Anterior cingulate cortex (tissue), 58 donors: ENCODE results near the gene GLRA3.
"Not testable (repeated sequence)": the region's sequence is repeated elsewhere in the genome, so short reads cannot be mapped to it uniquely, and the experiment has no call there.

ENCODE experiments used
- DNase-seq, 58 donors: peaks; one replicate each; lab custom pipeline; 2025; lab: John Stamatoyannopoulos, UW

The GLRA3 gene

DNA sequence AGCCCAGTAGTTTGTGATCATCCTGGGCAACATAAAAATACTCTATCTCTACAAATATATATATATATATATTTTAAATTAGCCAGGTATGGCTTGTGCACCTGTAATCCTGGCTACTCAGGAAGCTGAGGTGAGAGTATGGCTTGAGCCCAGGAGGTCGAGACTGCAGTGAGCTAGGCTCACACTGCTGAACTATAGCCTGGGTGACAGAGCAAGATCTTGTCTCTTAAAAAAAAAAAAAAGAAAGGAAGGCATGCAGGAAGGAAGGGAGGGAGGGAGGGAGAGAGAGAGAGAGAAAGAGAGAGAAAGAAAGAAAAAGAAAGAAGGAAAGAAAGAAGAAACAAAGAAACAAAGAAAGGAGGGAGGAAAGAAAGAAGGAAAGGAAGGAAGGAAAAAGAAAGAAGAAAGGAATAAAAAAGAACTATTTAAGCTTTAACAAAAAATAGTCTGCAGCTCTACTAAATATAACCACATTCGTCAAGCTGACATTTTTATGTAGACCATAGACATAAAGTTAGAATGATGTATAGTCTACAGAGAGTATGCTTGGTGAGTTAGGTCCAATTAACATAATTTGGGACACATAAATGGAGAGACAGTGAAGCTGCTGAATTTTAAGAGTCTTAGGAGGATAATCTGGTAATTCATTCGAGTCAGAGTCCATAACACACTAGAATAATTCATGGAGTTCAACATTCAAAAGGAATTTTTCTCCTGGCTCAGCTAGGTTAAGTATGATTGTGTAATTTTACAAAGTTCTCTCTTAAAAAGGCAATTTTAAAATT lies 111.9 kb downstream of the GLRA3 start:
- no peak for DNase-seq

DNA sequence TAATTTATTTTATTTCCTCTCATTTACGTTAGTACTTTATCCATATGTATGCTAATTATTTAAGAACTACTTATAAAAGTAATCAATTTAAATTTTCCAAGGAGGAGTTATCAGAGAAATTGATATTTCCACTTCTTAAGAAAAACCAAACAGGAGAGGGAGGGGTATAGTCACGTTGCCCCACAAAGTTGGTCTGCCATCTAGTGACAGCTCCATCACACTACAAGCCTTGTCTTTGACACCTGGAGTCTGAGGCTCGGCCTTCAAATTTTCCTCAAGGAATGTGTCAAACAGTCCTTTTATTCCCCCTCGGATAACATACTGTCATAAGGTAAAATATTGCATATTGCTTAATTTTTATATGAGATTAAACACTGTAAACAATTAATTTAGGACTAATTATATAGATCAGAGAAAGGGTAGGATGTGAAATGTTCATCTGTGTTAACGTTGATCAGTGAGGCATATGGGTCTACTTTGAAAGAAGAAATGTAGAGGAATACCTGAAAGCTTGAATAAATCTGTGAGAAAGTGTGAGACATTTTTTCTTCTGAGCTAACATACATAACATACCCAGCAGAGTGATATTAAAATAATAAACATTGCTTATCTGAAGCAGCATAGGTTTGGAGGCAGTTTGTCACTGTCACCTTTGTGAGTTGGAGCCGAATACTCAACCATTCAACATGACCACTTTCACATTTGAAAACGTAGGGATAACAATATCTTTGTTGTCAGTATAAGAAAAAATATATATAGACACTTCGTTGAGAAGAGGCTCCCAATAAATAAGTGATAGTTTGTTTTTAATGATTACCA lies 114.4 kb downstream of the GLRA3 start:
- DNase-seq = peak in 1 of 58 donors; percentile 0

DNA sequence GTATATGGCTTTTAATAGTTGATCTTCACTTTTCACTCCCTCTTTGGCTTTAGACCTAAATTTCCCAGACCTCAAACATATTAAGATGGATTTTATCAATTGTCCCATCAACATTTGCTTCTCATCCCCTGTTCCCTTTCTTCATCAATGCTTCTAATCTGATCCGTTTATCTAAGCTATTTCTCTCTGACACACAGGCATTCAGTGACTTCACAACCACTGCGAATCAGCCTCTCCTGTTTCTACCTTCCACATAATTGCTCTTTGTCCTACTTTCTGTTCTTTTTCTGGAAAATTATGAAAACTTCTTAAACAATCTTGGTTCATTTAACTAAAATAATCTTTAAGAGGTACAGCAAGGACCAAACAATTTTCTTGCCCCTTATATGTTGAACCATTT lies 115.2 kb downstream of the GLRA3 start:
- DNase-seq = no peak

- no peak for DNase-seq
Measured at GRCh38 chr4:174713181-174713580, 115.9 kb downstream of the GLRA3 start.

DNA sequence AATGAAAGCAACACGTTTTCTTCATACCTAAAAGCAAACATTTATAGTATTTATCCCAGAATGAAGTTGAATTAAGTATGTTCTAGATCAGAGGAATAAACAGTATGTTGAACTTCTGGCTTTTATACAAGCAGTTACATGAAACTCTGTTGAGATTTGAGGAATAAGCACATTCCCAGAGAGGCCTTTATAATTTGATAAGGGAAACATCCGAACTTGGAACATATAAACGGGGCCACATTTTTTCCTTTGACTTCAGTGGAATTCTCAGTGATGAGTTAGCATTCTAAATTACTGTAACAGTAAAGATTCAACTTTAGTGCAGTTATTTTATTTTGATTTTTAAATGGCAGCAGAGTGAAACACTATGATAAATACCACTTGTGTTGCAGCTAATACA lies 119.5 kb downstream of the GLRA3 start:
- DNase-seq = no peak

- no peak for DNase-seq
Measured at GRCh38 chr4:174708381-174708780, 120.7 kb downstream of the GLRA3 start.

DNA sequence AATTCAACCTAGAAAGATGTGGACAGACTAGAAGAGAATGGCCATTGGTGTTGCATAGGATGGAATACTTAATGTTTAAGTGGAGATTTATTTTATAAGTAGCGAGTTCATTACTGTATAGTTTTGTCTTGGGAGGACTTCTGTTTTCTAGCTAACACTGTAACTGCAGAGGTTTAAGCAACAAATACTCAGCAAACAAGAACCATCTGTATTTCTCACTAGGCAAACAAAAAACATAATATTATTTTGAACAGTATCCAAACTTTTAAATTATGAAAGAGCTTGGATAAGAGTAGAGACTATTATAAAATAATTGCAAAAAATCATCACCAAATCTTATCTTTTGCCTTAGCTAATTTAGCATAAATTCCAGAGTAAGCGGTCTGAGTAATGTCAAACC lies 121.1 kb downstream of the GLRA3 start:
- DNase-seq = no peak

DNA sequence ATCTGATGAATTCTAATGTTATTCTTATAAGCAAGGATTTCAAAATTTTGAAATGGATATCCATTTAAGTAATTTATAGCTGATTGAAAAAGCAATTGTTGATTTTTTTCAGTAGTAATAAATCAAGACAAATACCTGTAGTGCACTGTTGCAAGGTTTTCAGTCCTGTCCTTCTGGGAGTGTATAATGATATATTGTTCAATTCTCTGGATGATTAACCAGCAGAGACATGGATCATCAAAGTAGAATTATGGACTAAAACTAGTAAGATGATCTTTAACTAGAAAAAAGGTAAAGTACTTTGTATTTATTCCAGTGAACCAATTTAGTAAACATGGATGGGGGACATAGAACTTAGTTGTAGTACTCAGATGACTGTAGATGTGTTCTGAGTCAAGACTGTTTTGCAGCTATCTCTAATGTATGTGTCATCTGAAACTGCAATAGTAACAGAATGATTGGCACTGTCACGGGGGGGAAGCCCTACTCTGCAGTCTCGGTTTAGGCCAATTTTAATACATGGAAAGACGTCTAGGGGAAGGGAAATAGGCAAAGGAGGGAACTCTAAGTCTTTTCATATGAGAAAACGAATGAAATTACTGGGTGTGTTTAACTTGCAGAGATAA lies 121.9 kb downstream of the GLRA3 start:
- no peak for DNase-seq

DNA sequence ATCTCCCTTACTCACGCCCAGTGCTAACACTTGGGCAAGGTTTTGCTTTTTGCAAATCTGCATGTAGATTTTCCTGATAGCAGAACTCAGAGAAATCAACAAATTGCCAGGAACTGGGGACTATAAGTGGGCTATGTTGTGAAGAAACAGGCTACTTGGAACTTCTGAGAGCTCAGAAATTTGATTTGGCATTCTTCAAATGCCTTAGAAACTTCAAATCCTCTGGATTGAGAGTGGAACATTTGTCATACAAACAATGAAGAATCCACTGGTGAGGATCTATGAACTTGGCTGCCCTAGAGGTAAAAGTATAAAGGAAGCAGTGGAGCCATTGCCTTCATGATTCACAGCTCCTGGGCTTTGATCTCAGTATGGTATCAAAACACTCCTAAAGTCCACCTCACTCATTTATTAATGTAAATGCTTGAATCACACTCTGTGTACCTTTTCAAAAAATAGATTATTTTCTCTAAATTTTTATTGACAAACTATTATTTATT lies 126.0 kb downstream of the GLRA3 start:
- no peak for DNase-seq

- DNase-seq = no peak
Measured at GRCh38 chr4:174699654-174700053, 129.4 kb downstream of the GLRA3 start.

DNA sequence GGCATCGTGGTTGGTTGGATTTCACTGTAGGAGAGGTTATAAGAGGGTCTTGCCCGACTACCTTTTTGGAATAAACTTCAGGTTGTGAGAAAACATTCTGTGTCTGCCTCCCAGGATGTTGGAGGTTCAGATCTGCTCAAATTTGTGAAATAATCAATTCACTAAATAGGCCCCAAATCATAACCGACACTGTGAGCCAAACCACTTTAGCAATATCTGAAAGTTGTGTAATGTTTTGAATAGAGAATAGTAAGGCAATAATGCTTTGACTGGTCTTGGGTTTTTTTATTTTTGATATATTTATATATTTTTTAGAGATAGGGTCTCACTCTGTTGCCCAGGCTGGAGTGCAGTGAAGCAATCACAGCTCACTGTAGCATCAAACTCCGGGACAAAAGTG lies 131.2 kb downstream of the GLRA3 start:
- DNase-seq = no peak

DNA sequence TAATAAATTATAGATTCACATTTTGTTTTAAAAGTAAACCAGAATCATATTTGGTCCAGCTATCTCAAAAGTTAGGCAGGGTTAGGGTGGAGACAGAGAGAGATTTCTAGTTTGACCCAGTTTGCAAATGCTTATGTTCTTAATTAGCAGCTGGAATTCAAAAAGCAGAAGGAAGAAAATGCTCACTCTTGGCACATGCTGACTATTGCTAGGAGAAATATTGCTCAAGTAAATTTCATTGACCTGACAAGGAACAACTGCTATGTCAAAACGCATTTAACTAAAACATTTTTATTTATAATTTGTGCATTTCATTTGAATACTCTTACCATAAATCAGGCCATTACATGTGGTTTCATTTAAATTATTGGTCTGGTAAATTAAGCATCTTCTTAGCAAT lies 131.8 kb downstream of the GLRA3 start:
- no peak for DNase-seq

DNA sequence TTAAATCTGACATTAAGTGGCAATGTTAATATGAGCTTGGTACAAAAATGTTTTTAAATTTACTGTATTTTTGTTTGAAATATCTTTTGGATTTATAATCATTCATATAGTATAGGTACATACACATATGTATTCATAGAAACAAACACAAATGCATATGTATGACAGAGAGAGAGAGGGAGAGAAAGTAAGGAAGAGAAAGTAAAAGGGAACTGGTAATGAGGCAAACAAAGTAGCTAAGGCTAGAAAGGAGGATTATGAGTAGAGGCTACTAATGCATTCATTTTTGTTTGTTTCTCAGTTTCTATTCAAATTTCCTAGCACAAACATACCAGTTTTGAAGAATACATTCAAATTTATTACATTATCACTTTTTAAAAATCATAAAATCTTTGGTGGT lies 132.4 kb downstream of the GLRA3 start:
- DNase-seq = no peak

GRCh38 chr4:174691876-174692275 lies 137.2 kb downstream of the GLRA3 start:
- DNase-seq = not testable (repeated sequence)

DNA sequence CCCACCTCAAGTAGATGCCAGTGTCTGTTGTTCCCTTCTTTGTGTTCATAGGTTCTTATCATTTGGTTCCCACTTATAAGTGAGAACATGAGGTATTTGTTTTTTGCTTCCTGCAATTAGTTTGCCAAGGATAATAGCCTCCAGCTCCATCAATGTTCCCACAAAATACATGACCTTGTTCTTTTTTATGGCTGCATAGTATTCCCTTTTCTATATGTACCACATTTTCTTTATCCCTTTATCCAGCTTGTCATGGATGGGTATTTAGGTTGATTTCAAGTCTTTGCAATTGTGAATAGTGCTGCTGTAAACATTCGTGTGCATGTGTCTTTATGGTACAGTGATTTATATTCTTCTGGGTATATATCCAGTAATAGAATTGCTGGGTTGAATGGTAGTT lies 138.4 kb downstream of the GLRA3 start:
- no peak for DNase-seq

DNA sequence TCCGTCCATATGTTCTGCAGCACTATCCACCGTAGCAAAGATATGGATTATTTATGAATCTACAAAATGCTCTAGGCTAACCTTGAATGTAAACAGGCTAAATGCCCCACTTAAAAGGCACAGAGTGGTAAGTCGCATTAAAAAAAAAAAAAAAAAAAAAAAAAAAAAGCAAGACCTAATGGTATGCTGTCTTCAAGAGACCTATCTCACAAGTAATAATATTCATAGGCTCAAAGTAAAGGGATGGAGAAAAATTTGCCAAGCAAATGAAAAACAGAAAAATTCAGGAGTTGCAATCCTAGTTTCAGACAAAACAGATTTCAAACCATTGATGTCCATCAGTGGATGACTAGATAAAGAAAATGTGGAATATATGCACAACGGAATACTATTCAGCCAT lies 139.4 kb downstream of the GLRA3 start:
- no peak for DNase-seq

- DNase-seq = no peak
Measured at GRCh38 chr4:174686826-174687225, 142.2 kb downstream of the GLRA3 start.

GRCh38 chr4:174681723-174682300 lies 147.2 kb downstream of the GLRA3 start:
- no peak for DNase-seq

- no peak for DNase-seq
Measured at GRCh38 chr4:174674305-174674840, 154.7 kb downstream of the GLRA3 start.

DNA sequence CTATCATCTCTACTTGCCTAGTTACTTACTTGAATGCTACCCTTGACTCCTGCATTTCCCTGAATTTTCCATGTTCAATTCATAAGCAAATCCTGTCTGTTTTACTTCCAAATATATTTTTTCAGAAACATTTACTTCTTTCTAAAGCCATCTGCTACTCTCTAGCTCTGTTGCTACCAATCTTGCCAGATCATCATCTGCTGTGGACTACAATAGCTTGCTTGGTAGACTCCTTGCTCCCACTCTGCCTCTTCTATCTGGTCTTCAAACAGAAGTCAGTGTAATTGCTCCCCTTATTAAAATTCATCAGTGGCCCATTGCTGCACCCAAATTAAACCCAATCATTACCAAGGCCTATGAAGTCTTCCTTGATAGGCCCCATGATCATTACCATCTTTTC lies 155.2 kb downstream of the GLRA3 start:
- DNase-seq = no peak

DNA sequence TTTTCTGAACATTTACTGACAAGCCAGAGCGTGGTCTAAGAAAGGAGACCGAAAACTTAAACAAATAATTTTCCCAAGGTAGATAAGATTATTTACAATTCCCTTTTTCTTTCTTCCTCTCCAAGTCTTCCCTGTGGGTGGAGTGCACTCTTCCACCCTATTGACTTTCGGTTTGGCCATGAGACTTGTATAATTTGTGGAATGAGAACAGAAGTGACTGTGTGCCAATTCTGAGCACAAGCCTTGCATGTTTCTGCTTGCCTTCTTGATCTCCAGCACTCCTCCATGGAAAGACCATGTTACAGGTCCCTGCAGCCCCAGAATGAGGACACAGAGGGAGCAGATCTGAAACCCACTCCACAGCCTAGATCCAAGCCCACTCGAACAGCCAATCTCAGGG lies 156.8 kb downstream of the GLRA3 start:
- DNase-seq = no peak
